Adrenal gland (tissue), 5 donors: ENCODE data around the gene MRPL2.

Experiments used
- CTCF ChIP-seq, 6 experiments: fragments of 450-650 bp in 4 of 6; fragments of 200-600 bp in 2 of 6; sonication (generic) in 1 of 6; IDR thresholded peaks; 1 replicate in 5 of 6; 2 replicates in 1 of 6; pipeline versions ENCODE4 v1.5.1 to v1.8.0; 2016 to 2021; ENCODE audit warnings: antibody characterized with exemption in 6 of 6, mild to moderate bottlenecking in 2 of 6, moderate library complexity in 1 of 6
- POLR2A ChIP-seq, 2 donors: fragments of 450-650 bp; IDR thresholded peaks; one replicate each; pipeline ENCODE4 v1.6.1; 2017; ENCODE audit warnings: antibody characterized with exemption in 2 of 2, mild to moderate bottlenecking in 2 of 2, moderate library complexity in 1 of 2
- donor health status: DM: no; HTN: no; CAD: no.

- TF ChIP-seq POLR2A (IDR thresholded peaks at IDR 0.05) (no peak), CTCF (IDR thresholded peaks at IDR 0.05) (no peak)
Observed at GRCh38 chr6:43091020-43091419, 31.8 kb upstream of the MRPL2 start.
